Kidney tubule cell (primary cell): ENCODE data around the gene UBL4B.
A peak's percentile ranks its signal among the peaks of the same experiment; 100 is the strongest.

Experiments
- DNase-seq: peaks from one replicate; pipeline ENCODE4 v3.0.0-alpha.2; 2018; ENCODE audit warnings: low spot score

UBL4B gene

DNA sequence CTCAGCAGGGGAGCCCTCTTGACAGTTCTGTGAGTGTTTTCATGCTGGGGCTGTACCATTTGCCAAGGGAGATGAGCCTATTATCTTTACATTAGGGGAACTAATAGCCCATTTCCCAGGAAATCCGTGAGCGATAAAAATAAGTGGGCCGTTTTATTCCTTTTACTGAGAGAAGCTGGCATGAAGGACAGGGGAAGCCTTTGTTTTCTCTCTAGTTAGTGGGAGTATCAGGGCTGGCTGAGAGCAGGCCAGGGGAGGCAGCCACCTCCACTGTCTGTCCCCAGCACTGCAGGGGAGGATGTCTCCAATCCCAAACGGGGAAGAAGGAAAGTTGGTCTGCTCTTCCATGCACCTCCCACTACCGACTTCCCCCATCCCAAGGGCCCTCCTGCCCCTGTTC lies 2.5 kb downstream of the UBL4B start:
- DNase-seq, result no peak

GRCh38 chr1:110118636-110119396 lies 6.6 kb downstream of the UBL4B start:
- peak; percentile 70 for DNase-seq

DNA sequence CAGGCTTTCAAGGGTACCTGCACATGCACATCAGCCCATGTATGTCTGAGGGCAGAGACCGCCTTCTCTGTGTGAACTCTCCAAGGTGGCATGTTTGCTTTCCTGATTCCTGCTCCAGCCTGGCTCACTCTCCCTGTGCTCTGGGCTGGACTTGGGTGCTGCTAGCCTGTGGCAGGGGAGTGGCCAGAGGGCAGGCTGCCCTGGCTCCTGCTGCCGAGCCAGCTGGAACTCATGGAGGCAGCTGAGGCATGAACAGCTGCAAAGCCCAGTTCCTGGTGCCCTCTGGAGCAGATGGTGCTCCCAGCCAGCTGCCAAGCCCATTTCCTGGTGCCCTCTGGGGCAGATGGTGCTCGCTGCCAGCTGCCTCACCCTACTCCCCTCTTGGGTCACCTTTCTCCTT lies 7.6 kb downstream of the UBL4B start:
- DNase-seq, result no peak

DNA sequence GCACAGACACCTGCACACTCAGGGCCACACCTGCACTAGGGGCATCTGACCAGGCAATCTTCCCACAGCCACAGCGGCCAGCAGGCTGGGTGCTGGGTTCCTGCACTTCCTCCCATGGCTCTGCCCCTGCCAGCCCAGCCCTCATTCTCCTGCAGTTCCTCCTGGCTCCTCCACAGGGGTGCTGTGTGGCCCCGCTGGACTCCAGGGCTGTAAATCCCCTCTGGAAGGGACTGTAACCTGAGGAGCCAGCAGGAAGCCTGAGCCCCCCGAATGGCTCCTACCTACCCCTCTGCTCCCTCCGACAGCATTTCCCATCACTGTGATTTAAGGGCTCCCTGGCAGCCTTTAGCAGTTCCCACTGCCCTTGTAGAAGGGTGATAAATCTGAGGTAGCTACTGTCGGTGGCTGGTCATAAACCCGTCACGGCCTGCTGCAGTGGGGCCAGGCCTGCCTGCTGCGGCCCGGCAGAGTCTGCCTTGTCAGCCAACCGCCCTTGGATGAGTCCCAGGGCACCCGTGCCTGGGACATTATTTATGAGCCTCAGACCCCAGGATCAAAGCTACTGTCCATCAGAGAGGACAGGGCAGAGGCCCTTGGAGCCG lies 8.8 kb downstream of the UBL4B start:
- no peak for DNase-seq

- no peak for DNase-seq
Observed at GRCh38 chr1:110123224-110123623, 11.0 kb downstream of the UBL4B start.

DNA sequence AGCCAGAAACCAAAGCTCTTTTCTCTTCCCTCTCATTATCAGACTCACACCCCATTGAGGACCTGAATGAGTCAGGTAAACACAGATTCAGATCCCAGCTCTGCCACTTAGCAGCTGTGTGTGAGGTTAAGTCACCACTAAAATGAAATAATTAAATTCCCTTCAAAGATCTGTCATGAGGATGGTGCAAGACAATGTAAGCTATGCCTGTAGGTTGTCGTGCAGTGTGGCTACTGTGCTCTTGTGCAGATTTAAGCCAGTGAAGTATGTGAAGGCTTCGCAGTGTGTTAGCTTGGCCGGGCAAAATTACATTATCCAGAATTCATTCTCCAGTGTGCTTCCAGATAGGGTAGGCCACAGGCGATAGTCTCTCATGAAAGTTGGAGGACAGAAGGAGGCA lies 13.6 kb downstream of the UBL4B start:
- DNase-seq, result no peak

DNA sequence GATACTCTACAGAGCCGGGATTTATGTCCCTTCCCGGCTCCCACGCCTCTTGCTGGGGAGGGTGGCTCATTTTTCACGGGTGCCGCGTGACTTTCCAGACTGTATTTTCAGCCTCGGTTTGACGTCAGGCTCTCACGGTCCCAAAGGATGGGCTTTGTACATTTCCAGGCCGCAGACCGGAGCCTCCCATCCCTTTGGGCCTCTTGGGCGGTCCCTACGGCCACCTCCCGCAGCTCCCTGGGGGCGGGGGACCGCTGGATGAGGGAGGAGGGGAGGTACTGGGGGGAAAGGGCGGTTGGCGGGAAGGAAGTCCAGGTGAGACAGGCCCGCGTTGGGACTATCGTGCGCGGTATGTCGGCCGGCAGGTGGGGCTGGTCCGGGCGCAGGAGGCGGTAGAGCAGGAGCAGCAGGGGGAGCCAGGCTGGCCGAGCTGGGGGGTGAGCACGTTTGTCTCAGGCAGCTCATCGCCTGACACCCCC lies 17.9 kb downstream of the UBL4B start:
- no peak for DNase-seq

DNA sequence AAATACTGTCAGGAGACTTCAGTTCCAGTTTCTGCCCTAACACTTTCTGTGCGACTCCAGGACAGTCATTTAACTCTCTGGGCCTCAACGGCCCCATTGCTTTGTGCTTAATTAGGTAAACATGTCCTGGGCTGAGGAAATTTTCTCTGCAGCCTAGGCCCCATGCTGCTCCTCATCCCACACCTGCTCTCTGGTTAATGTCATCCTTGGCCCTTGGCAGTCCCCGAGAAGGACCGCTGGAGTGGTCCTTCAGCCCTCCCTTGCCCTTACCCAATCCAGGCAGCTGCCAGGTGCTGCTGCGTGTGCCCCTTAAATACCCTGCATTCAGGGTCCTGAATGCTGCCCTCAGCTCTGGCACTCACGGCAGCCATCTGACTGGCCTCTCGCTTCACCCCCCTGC lies 18.7 kb downstream of the UBL4B start:
- DNase-seq, result no peak

GRCh38 chr1:110132682-110133081 lies 20.4 kb downstream of the UBL4B start:
- no peak for DNase-seq

DNA sequence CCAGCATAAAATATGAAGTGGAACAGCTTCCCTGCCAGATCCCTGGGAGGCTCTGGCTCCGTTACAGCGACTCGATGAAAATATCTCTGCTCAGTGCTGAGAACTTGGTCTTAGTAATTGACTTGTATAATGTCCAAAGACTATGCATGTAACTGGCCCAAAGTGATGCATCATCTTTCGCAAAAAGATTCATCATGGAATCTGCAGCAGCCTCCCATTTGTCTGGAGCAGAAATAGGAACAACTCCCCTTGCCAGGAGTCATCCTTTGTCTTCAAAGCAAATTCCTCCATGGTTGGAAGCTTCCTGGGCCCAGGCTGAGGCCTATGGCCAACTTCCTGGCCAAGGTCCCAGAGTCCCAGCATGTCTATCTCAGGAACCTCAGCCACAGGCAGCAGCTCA lies 21.2 kb downstream of the UBL4B start:
- no peak for DNase-seq

DNA sequence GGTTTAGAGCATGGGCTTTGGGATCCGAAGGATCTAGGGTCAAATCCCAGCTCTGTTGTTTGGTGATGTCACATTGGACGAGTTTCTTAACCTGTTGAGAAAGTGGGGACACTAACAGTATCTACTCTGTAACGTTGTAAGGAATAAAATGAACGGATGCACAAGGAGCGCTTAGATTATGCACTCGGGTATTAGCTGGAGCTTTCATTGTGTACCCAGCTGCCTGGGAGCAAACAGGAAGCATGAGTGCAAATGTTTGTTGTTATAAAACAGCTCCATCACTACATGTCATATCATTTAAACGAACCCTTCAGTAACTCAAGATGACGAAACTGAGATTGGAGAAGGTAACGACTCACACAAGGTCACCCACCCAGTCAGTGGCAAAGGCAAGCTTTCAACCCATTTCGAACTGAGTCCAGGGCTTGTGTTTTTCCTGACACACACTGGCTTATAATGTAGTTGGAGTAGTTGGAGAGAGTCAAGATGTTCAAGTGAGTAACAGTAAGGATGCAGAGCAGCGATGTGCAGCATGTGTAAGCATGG lies 21.9 kb downstream of the UBL4B start:
- no peak for DNase-seq

- DNase-seq, result no peak
Observed at GRCh38 chr1:110135246-110135645, 23.0 kb downstream of the UBL4B start.

- no peak for DNase-seq
Observed at GRCh38 chr1:110135666-110136065, 23.4 kb downstream of the UBL4B start.

- peak; percentile 43 for DNase-seq
Observed at GRCh38 chr1:110136911-110137310, 24.7 kb downstream of the UBL4B start.

- DNase-seq, result no peak
Observed at GRCh38 chr1:110138956-110139355, 26.7 kb downstream of the UBL4B start.

DNA sequence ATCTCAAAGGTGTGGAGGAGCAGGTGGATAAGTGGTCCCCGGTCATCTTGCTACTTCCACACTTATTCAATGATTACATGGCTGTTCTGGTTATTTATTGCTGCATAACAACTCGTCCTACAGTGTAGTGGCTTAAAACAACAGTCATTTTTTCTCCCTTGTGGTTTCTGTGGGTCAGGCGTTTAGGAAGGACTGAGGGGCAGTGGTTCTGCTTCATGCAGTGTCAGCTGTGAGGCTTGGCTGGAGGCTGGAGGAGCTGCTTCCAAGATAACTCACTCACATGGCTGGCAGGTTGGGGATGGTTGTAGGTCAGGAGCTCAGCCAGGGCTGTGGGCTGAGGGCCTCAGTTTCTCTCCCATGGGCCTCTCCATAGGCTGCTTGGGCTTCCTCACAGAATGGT lies 32.1 kb downstream of the UBL4B start:
- DNase-seq, result no peak

GRCh38 chr1:110148961-110149360 lies 36.7 kb downstream of the UBL4B start:
- DNase-seq, result peak; percentile 9

DNA sequence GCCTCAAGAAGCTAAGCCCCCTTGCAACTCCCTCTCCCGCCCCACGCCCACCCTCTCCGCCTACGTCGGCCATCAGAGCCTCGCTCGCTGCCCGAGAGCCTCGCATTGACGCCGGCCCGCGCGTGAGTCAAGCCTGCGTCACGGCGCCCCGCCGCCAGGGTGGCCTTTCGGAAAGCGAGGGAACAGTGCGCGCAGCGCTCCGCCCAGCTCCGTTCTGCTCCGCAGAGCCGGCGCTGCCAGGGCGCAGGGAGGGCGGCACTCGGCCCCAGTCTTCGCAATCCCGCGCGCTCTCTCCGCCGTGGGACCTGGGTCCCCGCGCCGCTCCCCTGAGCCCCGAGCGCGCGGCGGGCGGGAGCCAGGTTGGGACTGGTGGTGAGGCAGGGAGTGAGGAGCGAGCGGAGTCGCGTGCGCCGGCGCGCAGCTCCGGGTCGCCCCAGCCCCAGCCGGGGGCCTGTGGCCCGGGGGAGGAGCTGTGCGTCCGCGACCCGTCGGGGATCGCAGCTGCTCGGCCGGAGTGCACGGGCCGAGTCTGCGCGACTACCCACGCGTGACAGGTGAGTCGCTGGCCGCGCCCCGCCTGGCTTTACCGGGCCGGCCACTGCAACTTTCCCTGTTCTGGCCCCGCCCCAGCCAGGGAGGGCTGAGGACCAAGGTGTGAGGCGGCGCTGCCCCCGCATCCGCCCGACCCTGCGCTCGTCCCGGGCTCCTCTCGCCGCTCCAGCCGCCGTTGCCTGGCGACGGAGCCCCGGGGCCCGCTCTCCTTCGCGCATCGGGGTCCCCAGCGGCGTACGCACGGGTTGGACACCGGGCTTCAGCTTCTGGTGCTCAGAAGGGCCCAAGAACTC lies 38.3 kb downstream of the UBL4B start, which contains the start of gene SLC6A17:
Gene SLC6A17, plus strand, starts transcription at position 165 of the 845 bp plus-strand sequence. CDS start 16,436 bp downstream, outside the sequence.
- DNase-seq, result peak; percentile 80

GRCh38 chr1:110151175-110151669 lies 39.0 kb downstream of the UBL4B start:
- no peak for DNase-seq

DNA sequence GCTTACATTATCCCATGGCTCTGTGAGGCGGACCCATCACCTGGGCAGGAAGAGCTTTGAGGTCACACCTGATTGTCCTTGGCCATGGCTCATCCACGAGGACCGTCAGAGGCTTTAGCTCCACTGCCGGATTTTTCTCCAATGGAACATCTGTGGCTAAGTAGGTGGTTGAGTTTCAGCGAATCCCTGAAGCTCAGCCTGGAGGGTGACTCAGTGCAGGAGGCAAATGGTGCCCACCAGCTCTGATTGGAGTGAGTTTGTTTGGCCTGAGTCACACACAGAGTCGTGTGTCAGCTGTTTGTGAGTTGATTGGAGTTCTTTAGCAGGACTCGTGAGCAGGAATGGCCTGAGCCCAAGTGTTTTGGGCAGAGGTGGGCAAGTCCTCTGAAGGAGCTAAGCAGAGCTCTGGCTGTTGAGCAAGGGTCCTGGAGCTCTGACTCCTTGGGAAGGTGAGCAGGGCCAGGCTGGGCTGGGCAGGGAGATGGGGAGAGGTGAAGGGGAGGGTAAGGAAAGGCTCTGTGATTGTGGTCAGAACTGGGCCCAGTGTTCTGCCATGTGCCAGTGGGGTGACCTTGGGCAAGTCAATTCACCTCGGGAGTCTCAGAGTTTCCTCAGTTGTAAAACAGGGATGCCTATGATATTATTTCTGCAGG lies 40.0 kb downstream of the UBL4B start:
- peak; percentile 92 for DNase-seq

DNA sequence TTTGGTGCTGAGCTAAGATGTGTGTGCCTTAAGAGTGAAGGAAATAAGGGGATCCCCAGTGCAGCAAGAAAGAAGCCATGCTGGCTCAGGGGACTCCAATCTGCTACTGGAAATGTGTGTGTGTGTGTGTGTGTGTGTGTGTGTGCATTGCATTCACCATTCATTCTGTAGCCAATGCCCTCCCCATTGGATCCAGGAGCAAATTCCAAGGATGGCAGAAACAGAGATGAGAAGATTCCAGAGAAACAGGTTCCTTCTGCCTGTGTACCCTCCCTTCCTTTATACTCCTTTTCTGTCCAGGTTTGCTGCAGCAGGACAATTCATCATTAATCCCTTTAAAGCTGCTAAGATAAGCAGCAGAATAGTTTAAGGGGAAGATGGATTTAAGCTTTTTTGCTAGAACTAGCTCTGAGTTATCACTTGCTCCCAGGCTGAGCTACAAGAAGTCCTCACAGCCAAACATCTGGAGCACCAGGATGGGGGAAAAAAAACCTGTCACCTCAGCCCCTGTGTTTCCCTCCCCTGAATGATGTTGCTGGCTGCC lies 41.2 kb downstream of the UBL4B start:
- no peak for DNase-seq
